Vagina (tissue), 2 donors: ENCODE measurements around the gene STAP2. TPM values are rescaled to one million over a fixed set of nuclear protein-coding genes. Genes with fewer than 3 reads are reported as not detected.
A peak's percentile ranks its signal among the peaks of the same experiment; 100 is the strongest.

Experiments used
- DNase-seq, 2 donors: peaks; one replicate each; pipeline ENCODE4 v3.0.0-alpha.2; 2017; ENCODE audit errors: extremely low spot score in 2 of 2
- H3K27ac ChIP-seq: fragments of 200-600 bp; sonication (generic); one replicate; pipeline ENCODE4 v1.5.1; 2019
- H3K27me3 ChIP-seq: fragments of 200-600 bp; sonication (generic); one replicate; pipeline ENCODE4 v1.5.1; 2019
- H3K36me3 ChIP-seq, 2 donors: fragments of 200-600 bp; sonication (generic); one replicate each; pipeline ENCODE4 v1.5.1; 2017 to 2019
- H3K4me1 ChIP-seq: fragments of 200-600 bp; sonication (generic); one replicate; pipeline ENCODE4 v1.5.1; 2019
- H3K4me3 ChIP-seq, 2 donors: fragments of 200-600 bp; sonication (generic); 1 replicate in 1 of 2; 2 replicates in 1 of 2; pipeline ENCODE4 v1.5.1; 2016 to 2019
- H3K9me3 ChIP-seq: fragments of 200-600 bp; sonication (generic); one replicate; pipeline ENCODE4 v1.5.1; 2019
- CTCF ChIP-seq, 3 experiments: fragments of 450-650 bp in 2 of 3; fragments of 200-600 bp in 1 of 3; sonication (generic) in 1 of 3; IDR thresholded peaks; one replicate each; pipeline ENCODE4 v1.5.1; 2017 to 2019; ENCODE audit warnings: antibody characterized with exemption in 3 of 3, mild to moderate bottlenecking in 2 of 3, moderate library complexity in 2 of 3
- POLR2A ChIP-seq, 2 donors: fragments of 450-650 bp; IDR thresholded peaks; one replicate each; pipeline ENCODE4 v1.6.1; 2017; ENCODE audit warnings: antibody characterized with exemption in 2 of 2, mild to moderate bottlenecking in 2 of 2, moderate library complexity in 2 of 2
- POLR2AphosphoS5 ChIP-seq, 2 donors: sonication (generic); formaldehyde crosslinking; IDR thresholded peaks; one replicate each; pipeline ENCODE4 v1.9.0; 2017; ENCODE audit warnings: antibody characterized with exemption in 2 of 2, mild to moderate bottlenecking in 2 of 2, low read depth in 1 of 2; ENCODE audit not compliant: insufficient read depth in 1 of 2
- intact Hi-C: fragments of 100-400 bp; cut with DNase I; formaldehyde crosslinking; loops from one replicate; pipeline ENCODE4 v1.15.1; 2023
- total RNA-seq: library from RNA; depleted of rRNA; stranded (reverse); fragments of >200 nt; gene quantifications from one replicate; pipeline ENCODE4 v1.2.3, GENCODE V29; 2016

The STAP2 gene
- total RNA-seq, 1 donor from 2014 or later = 29.2 TPM

GRCh38 chr19:4376028-4376670 is 37.5 kb upstream of the STAP2 start:
- Histone ChIP-seq H3K36me3 (no peaks in the 10 kb centered on the region), H3K4me3 (no peak overlapping the region)
- DNase-seq = no peak

GRCh38 chr19:4375164-4376027 is 36.8 kb upstream of the STAP2 start:
- Histone ChIP-seq H3K27me3 (no peaks in the 10 kb centered on the region), H3K27ac (peak overlapping the region; percentile 90), H3K4me3 (peak overlapping the region; percentile 2 to 25), H3K4me1 (peaks cover 100% of the 10 kb centered on the region), H3K36me3 (no peaks in the 10 kb centered on the region), H3K9me3 (no peaks in the 10 kb centered on the region)
- no peak for TF ChIP-seq CTCF (IDR thresholded peaks at IDR 0.05)
- no peak for TF ChIP-seq POLR2AphosphoS5 (IDR thresholded peaks at IDR 0.05; ENCODE audit: insufficient read depth in 1 of 2, low read depth in 1 of 2)
- no peak for TF ChIP-seq POLR2A (IDR thresholded peaks at IDR 0.05)
- DNase-seq = no peak
- intact Hi-C loops = loop anchor here (2.0 kb wide), 1 partner anchor 25 kb away; the partner anchor contains the start of gene SH3GL1

More at GRCh38 chr19:4376028-4376670, 37.5 kb upstream of the STAP2 start:
- intact Hi-C loops = no loop called here
- TF ChIP-seq CTCF (IDR thresholded peaks at IDR 0.05) = no peak
- no peak for TF ChIP-seq POLR2AphosphoS5 (IDR thresholded peaks at IDR 0.05; ENCODE audit: insufficient read depth in 1 of 2, low read depth in 1 of 2)
- no peak for TF ChIP-seq POLR2A (IDR thresholded peaks at IDR 0.05)
- Histone ChIP-seq H3K9me3 (no peaks in the 10 kb centered on the region), H3K27me3 (no peaks in the 10 kb centered on the region), H3K27ac (peak overlapping the region; percentile 90), H3K4me1 (peaks cover 99% of the 10 kb centered on the region)

- Histone ChIP-seq H3K9me3 (no peaks in the 10 kb centered on the region), H3K27me3 (no peaks in the 10 kb centered on the region), H3K27ac (peak overlapping the region; percentile 90), H3K4me3 (peak overlapping the region; percentile 2 to 25), H3K36me3 (no peaks in the 10 kb centered on the region), H3K4me1 (peaks cover 100% of the 10 kb centered on the region)
- DNase-seq = peak in 1 of 2 donors; percentile 96
- TF ChIP-seq POLR2A (IDR thresholded peaks at IDR 0.05) (no peak), CTCF (IDR thresholded peaks at IDR 0.05) (peak in 1 of 3 experiments; percentile 25), POLR2AphosphoS5 (IDR thresholded peaks at IDR 0.05; ENCODE audit: insufficient read depth in 1 of 2, low read depth in 1 of 2) (peak in 1 of 2 donors; percentile 88)
- intact Hi-C loops = loop anchor here (2.0 kb wide), 1 partner anchor 26 kb away; the partner anchor contains the start of gene SH3GL1
Observed at GRCh38 chr19:4374498-4375163, 36.0 kb upstream of the STAP2 start.

GRCh38 chr19:4373601-4374497 is 35.2 kb upstream of the STAP2 start:
- Histone ChIP-seq H3K36me3 (no peaks in the 10 kb centered on the region), H3K4me3 (peak overlapping the region; percentile 2 to 25)
- DNase-seq = no peak

More at GRCh38 chr19:4373601-4374497, 35.2 kb upstream of the STAP2 start:
- H3K27ac ChIP-seq = peak overlapping the region; percentile 90
- peaks cover 100% of the 10 kb centered on the region for H3K4me1 ChIP-seq
- TF ChIP-seq POLR2AphosphoS5 (IDR thresholded peaks at IDR 0.05; ENCODE audit: insufficient read depth in 1 of 2, low read depth in 1 of 2) = no peak
- TF ChIP-seq POLR2A (IDR thresholded peaks at IDR 0.05) = no peak
- no peak for TF ChIP-seq CTCF (IDR thresholded peaks at IDR 0.05)
- no peaks in the 10 kb centered on the region for H3K27me3 ChIP-seq
- intact Hi-C loops = loop anchor here (2.0 kb wide), 1 partner anchor 27 kb away; the partner anchor contains the start of gene SH3GL1
- H3K9me3 ChIP-seq = no peaks in the 10 kb centered on the region
